Prostate gland (tissue), 2 donors: ENCODE measurements around the gene COL5A1. TPM values are rescaled to one million over a fixed set of nuclear protein-coding genes. Genes with fewer than 3 reads are reported as not detected.

Source experiments
- DNase-seq: peaks from one replicate; pipeline ENCODE4 v3.0.0-alpha.2; 2019; ENCODE audit warnings: low spot score
- H3K27ac ChIP-seq, 2 donors: fragments of 200-600 bp; sonication (generic); 2 replicates each; pipeline ENCODE4 v1.5.1; 2017 to 2019
- H3K27me3 ChIP-seq: fragments of 200-600 bp; sonication (generic); replicated peaks from 2 replicates; pipeline ENCODE4 v1.5.1; 2019; ENCODE audit not compliant: insufficient read depth
- H3K36me3 ChIP-seq, 2 donors: fragments of 200-600 bp; sonication (generic); 1 replicate in 1 of 2; 2 replicates in 1 of 2; pipeline versions ENCODE4 v1.5.1 to v1.8.1; 2017 to 2019
- H3K4me1 ChIP-seq: fragments of 200-600 bp; sonication (generic); replicated peaks from 2 replicates; pipeline ENCODE4 v1.5.1; 2019
- H3K4me3 ChIP-seq, 2 donors: fragments of 200-600 bp; sonication (generic); 2 replicates each; pipeline ENCODE4 v1.5.1; 2017 to 2019
- H3K9me3 ChIP-seq: fragments of 200-600 bp; sonication (generic); 2 replicates; pipeline ENCODE4 v1.5.1; 2017
- POLR2A ChIP-seq: fragments of 450-650 bp; IDR thresholded peaks from one replicate; pipeline ENCODE4 v1.6.1; 2016; ENCODE audit warnings: antibody characterized with exemption, mild to moderate bottlenecking
- POLR2AphosphoS5 ChIP-seq: sonication (generic); formaldehyde crosslinking; IDR thresholded peaks from one replicate; pipeline ENCODE4 v1.6.1; 2017; ENCODE audit warnings: antibody characterized with exemption
- WGBS: methylation state at CpG from one replicate; pipeline ENCODE4 v1.1.5; 2018; 5-methylcytosine and 5-hydroxymethylcytosine counted together
- intact Hi-C: fragments of 100-400 bp; cut with DNase I; formaldehyde crosslinking; loops from one replicate; pipeline ENCODE4 v1.14.2; 2022
- total RNA-seq, 2 donors: library from RNA; depleted of rRNA; stranded (reverse); fragments of >200 nt; gene quantifications; one replicate each; pipeline ENCODE4 v1.1.0, GENCODE V29; 2016
- TF ChIP-seq, protein P1 (sequence below), 4 experiments: fragments of 200-600 bp in 2 of 4; fragments of 450-650 bp in 2 of 4; sonication (generic) in 2 of 4; IDR thresholded peaks; 1 replicate in 3 of 4; 2 replicates in 1 of 4; pipeline ENCODE4 v1.5.1; 2016 to 2019; ENCODE audit warnings: antibody characterized with exemption in 4 of 4, mild to moderate bottlenecking in 2 of 4, moderate library complexity in 2 of 4

Gene COL5A1
- total RNA-seq, 2 donors from 2014 or later = 16.9 to 36.0 TPM

DNA sequence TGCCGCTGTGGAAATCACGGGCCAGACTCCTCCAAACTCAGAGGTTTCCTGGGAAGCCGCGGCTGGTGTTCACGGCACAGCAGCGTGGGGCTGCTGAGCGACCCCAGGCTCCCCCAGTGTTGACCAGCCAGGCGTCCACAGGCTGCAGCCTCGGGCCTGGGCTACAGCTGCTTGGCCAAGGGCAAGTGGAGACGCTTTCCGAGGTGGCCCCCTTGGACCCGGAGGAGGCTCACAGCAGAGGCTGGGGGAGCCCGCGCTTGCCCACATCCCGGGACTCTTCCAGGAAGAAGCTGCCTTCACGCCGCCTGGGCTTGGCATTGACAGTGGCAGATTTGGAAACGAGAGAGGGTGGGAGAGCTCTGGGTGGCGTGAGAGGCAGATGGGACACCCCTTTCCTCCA is 186.0 kb downstream of the COL5A1 start:
- TF ChIP-seq, protein P1, sequence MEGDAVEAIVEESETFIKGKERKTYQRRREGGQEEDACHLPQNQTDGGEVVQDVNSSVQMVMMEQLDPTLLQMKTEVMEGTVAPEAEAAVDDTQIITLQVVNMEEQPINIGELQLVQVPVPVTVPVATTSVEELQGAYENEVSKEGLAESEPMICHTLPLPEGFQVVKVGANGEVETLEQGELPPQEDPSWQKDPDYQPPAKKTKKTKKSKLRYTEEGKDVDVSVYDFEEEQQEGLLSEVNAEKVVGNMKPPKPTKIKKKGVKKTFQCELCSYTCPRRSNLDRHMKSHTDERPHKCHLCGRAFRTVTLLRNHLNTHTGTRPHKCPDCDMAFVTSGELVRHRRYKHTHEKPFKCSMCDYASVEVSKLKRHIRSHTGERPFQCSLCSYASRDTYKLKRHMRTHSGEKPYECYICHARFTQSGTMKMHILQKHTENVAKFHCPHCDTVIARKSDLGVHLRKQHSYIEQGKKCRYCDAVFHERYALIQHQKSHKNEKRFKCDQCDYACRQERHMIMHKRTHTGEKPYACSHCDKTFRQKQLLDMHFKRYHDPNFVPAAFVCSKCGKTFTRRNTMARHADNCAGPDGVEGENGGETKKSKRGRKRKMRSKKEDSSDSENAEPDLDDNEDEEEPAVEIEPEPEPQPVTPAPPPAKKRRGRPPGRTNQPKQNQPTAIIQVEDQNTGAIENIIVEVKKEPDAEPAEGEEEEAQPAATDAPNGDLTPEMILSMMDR (IDR thresholded peaks at IDR 0.05) = no peak
- TF ChIP-seq POLR2A (no peak), POLR2AphosphoS5 (no peak)
- H3K4me3 ChIP-seq = no peak overlapping the region
- H3K9me3 ChIP-seq = no peaks in the 10 kb centered on the region
- no peaks in the 10 kb centered on the region for H3K36me3 ChIP-seq
- H3K27ac ChIP-seq = no peak overlapping the region
- H3K4me1 ChIP-seq = no peaks in the 10 kb centered on the region
- DNase-seq = no peak
- intact Hi-C loops = no loop called here
- 88% methylated on average over 19 of the region's 19 CpGs for WGBS
- H3K27me3 ChIP-seq = no peaks in the 10 kb centered on the region

DNA sequence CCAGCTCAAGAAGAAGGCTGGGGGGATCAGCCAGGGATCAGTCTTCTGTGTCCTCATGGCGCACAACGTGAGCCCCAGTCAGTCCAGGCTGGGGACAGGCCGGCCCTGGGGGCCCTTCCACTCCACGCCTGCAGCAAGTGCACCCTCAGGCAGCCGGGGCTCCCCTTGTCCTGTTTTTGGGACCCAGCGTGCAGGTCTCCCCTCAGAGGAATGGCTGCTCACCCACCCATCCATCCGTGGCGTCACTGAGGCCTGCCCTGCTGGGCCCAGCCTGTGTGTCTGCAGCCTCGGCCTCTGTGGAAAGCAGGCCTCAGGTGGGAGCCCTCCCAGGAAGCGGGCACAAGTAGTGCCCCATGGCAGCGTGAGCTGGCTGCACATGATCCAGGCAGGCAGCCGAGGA is 186.4 kb downstream of the COL5A1 start:
- no peak for TF ChIP-seq POLR2A
- TF ChIP-seq POLR2AphosphoS5 = no peak
- TF ChIP-seq, protein P1 (IDR thresholded peaks at IDR 0.05) = no peak
- Histone ChIP-seq H3K9me3 (no peaks in the 10 kb centered on the region), H3K4me1 (no peaks in the 10 kb centered on the region), H3K36me3 (no peaks in the 10 kb centered on the region), H3K4me3 (no peak overlapping the region), H3K27ac (no peak overlapping the region), H3K27me3 (no peaks in the 10 kb centered on the region)
- DNase-seq = no peak
- intact Hi-C loops = no loop called here
- WGBS = 95% methylated on average over 12 of the region's 12 CpGs

DNA sequence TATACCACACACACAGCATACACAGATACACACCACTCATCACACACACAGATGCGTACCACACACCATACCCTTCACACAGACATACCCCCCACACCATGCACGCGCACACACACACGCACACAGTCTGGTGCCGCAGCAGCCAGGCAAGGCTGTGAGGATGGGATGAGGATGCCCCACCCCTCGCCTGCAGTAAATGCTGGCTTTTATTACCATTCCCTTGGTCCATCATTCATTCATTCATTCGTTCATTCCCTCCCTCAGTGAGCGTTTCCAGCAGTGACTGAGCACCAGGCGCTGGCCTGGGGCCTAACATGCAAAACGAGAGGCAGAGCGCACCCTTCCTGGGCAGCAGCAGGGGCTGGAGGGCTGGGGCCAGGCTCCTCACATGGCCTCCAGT is 187.3 kb downstream of the COL5A1 start:
- TF ChIP-seq POLR2AphosphoS5 (no peak), POLR2A (no peak)
- TF ChIP-seq, protein P1 (IDR thresholded peaks at IDR 0.05) = no peak
- intact Hi-C loops = no loop called here
- H3K27ac ChIP-seq = no peak overlapping the region
- no peaks in the 10 kb centered on the region for H3K27me3 ChIP-seq
- no peaks in the 10 kb centered on the region for H3K36me3 ChIP-seq
- H3K4me1 ChIP-seq = no peaks in the 10 kb centered on the region
- 93% methylated on average over 11 of the region's 11 CpGs for WGBS
- H3K9me3 ChIP-seq = no peaks in the 10 kb centered on the region
- DNase-seq = no peak
- no peak overlapping the region for H3K4me3 ChIP-seq

DNA sequence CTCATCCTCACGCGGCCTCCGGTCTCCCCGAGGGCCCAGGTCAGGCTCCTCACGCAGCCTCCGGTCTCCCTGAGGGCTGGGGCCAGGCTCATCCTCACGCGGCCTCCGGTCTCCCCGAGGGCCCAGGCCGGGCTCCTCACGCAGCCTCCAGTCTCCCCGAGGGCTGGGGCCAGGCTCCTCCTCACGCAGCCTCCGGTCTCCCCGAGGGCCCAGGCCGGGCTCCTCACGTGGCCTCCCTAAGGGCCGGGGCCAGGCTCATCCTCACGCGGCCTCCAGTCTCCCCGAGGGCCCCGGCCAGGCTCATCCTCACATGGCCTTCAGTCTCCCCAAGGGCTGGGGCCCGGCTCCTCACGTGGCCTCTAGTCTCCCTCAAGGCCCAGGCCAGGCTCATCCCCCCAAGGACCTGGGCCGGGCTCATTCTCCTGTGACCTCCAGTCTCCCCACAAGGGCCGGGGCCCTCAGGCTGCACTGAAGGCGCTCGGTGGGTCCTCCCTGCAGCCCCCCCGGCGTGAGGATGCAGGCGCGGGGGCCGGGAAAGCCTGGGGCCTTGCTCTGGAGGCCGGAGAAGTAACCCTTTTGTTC is 187.8 kb downstream of the COL5A1 start:
- Histone ChIP-seq H3K4me1 (no peaks in the 10 kb centered on the region), H3K9me3 (no peaks in the 10 kb centered on the region), H3K27ac (no peak overlapping the region), H3K36me3 (no peaks in the 10 kb centered on the region), H3K27me3 (no peaks in the 10 kb centered on the region), H3K4me3 (no peak overlapping the region)
- TF ChIP-seq POLR2AphosphoS5 (no peak), POLR2A (no peak)
- TF ChIP-seq, protein P1 (IDR thresholded peaks at IDR 0.05) = no peak
- WGBS = 84% methylated on average over 35 of the region's 35 CpGs
- no peak for DNase-seq
- intact Hi-C loops = no loop called here

DNA sequence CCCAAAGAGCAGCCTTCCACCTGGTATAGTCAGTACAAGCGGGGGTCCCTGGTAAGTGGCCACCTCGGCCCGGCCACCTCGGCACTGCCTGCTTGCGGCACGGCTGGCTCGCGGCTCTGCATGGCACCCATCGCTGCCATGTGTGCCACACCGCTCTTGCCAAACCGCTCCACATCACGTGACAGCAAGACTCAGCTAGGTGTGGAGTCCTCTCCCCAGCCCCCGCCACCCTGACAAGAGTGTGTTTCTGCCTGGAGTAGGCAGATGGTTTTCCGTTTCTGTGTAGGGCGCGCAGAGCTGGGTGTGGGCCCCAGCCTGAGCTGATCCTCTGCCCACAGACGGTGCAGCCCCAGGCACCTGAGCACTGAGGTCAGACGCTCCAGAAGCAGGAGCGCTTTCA is 188.5 kb downstream of the COL5A1 start:
- DNase-seq = no peak
- no peak overlapping the region for H3K27ac ChIP-seq
- no peaks in the 10 kb centered on the region for H3K4me1 ChIP-seq
- intact Hi-C loops = no loop called here
- no peaks in the 10 kb centered on the region for H3K27me3 ChIP-seq
- H3K36me3 ChIP-seq = no peaks in the 10 kb centered on the region
- no peak for TF ChIP-seq POLR2A
- TF ChIP-seq, protein P1 (IDR thresholded peaks at IDR 0.05) = no peak
- no peak for TF ChIP-seq POLR2AphosphoS5
- no peak overlapping the region for H3K4me3 ChIP-seq
- 87% methylated on average over 17 of the region's 19 CpGs for WGBS
- no peaks in the 10 kb centered on the region for H3K9me3 ChIP-seq
